Caco-2 (cell line): Measurements from ENCODE around the gene DOCK2. TPM values are rescaled to one million over a fixed set of nuclear protein-coding genes. Genes with fewer than 3 reads are reported as not detected.

Source experiments
- BruUV-seq: library from RNA; stranded (reverse); fragments of 400-500 nt; replicated peaks from 2 replicates; lab custom pipeline; 2021; lab: Mats Ljungman, UMichigan
- CTCF ChIA-PET: fragments of 300-600 bp; sonication (Branson Sonifier 250); formaldehyde crosslinking; loops from one replicate; lab custom pipeline; 2022; ENCODE audit warnings: antibody characterized with exemption; lab: Charles Lee
- POLR2A ChIA-PET: fragments of 300-600 bp; sonication (Branson Sonifier 250); formaldehyde crosslinking; loops from one replicate; lab custom pipeline; 2022; ENCODE audit warnings: antibody characterized with exemption; lab: Charles Lee
- DNase-seq, 2 experiments: peaks; one replicate each; pipeline versions ENCODE4 v3.0.0 to v3.0.0-alpha.2; 2020 to 2022
- H3K27me3 ChIP-seq: replicated peaks from 2 replicates; pipeline ENCODE4 v1.6.0; 2011; ENCODE audit warnings: low read length; ENCODE audit not compliant: control insufficient read depth, insufficient read depth
- H3K36me3 ChIP-seq: 2 replicates; pipeline ENCODE4 v1.5.1; 2011; ENCODE audit warnings: low read length; ENCODE audit not compliant: control insufficient read depth, insufficient read depth
- H3K4me1 ChIP-seq: fragments of 250-450 bp; sonication (Bioruptor Pico); 2 replicates; pipeline ENCODE4 v1.5.1; 2020; ENCODE audit warnings: mild to moderate bottlenecking
- H3K4me3 ChIP-seq: 2 replicates; pipeline ENCODE4 v1.5.1; 2011; ENCODE audit warnings: low read depth, mild to moderate bottlenecking, control low read depth, low read length
- H3K9me3 ChIP-seq: fragments of 250-450 bp; sonication (Bioruptor Pico); 2 replicates; pipeline ENCODE4 v1.5.1; 2020; ENCODE audit warnings: mild to moderate bottlenecking, moderate library complexity
- H3K27ac Mint-ChIP-seq: one replicate; pipeline ENCODE4 v1.8.0; 2022; ENCODE audit warnings: mixed read lengths; ENCODE audit not compliant: unreplicated experiment
- H3K27me3 Mint-ChIP-seq: one replicate; pipeline ENCODE4 v1.8.0; 2022; ENCODE audit warnings: mixed read lengths; ENCODE audit not compliant: insufficient read depth, unreplicated experiment
- H3K36me3 Mint-ChIP-seq: one replicate; pipeline ENCODE4 v1.8.0; 2022; ENCODE audit warnings: mild to moderate bottlenecking, mixed read lengths; ENCODE audit not compliant: insufficient read depth, unreplicated experiment
- H3K4me1 Mint-ChIP-seq: one replicate; pipeline ENCODE4 v1.8.0; 2022; ENCODE audit warnings: low read depth, mixed read lengths; ENCODE audit not compliant: unreplicated experiment
- H3K4me3 Mint-ChIP-seq: one replicate; pipeline ENCODE4 v1.8.0; 2022; ENCODE audit warnings: mild to moderate bottlenecking, moderate library complexity, mixed read lengths; ENCODE audit not compliant: unreplicated experiment
- H3K9me3 Mint-ChIP-seq: one replicate; pipeline ENCODE4 v1.8.0; 2022; ENCODE audit warnings: mixed read lengths; ENCODE audit not compliant: unreplicated experiment
- intact Hi-C: fragments of 100-400 bp; cut with micrococcal nuclease; formaldehyde crosslinking; loops from one replicate; pipeline ENCODE4 v1.10.0; 2022; ENCODE audit not compliant: unreplicated experiment
- total RNA-seq: library from RNA; stranded (reverse); gene quantifications from 2 replicates; pipeline ENCODE4 v1.2.3, GENCODE V29; 2022
- TF ChIP-seq, protein P1 (sequence below), 2 experiments: fragments of 200-600 bp in 1 of 2; IDR thresholded peaks; 1 replicate in 1 of 2; 2 replicates in 1 of 2; pipeline versions ENCODE4 v1.5.1 to v1.8.0; 2011 to 2022; ENCODE audit warnings: antibody characterized with exemption in 1 of 2, control low read depth in 1 of 2, inconsistent platforms in 1 of 2, low read depth in 1 of 2, low read length in 1 of 2, mild to moderate bottlenecking in 1 of 2, moderate library complexity in 1 of 2; ENCODE audit not compliant: insufficient read depth in 1 of 2, severe bottlenecking in 1 of 2, unreplicated experiment in 1 of 2

DOCK2 gene
- total RNA-seq, 1 experiment from 2014 or later: 0.09 TPM

DNA sequence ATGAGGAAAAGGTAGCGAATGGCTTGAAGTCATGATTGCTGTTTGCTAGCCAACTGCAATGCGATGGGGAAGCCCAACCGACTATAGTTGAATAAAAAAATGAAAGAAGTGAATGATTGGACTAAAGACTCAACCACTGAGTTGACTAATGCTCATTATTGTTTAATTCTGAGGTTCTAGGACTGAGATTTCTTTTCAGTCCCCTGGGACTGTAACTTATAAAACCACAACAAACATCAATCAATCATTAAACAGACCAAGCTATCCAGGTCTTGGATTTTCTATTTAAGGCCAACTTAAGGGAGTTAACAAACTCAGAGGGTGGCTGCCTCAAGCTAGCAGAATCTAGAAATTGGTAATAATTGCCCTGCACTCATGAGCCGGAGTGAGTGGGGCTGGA, 154.2 kb downstream of the DOCK2 start:
- no peak for DNase-seq
- no peaks in the 10 kb centered on the region for H3K27me3 ChIP-seq
- H3K4me3 ChIP-seq: no peak overlapping the region
- intact Hi-C loops: no loop called here
- Mint-ChIP-seq H3K36me3 (no peaks in the 10 kb centered on the region), H3K27ac (no peak overlapping the region), H3K27me3 (no peaks in the 10 kb centered on the region), H3K4me1 (peaks cover 41% of the 10 kb centered on the region), H3K4me3 (no peak overlapping the region), H3K9me3 (peaks cover 22% of the 10 kb centered on the region)
- peaks cover 49% of the 10 kb centered on the region for H3K4me1 ChIP-seq
- no peaks in the 10 kb centered on the region for H3K9me3 ChIP-seq
- TF ChIP-seq, protein P1, sequence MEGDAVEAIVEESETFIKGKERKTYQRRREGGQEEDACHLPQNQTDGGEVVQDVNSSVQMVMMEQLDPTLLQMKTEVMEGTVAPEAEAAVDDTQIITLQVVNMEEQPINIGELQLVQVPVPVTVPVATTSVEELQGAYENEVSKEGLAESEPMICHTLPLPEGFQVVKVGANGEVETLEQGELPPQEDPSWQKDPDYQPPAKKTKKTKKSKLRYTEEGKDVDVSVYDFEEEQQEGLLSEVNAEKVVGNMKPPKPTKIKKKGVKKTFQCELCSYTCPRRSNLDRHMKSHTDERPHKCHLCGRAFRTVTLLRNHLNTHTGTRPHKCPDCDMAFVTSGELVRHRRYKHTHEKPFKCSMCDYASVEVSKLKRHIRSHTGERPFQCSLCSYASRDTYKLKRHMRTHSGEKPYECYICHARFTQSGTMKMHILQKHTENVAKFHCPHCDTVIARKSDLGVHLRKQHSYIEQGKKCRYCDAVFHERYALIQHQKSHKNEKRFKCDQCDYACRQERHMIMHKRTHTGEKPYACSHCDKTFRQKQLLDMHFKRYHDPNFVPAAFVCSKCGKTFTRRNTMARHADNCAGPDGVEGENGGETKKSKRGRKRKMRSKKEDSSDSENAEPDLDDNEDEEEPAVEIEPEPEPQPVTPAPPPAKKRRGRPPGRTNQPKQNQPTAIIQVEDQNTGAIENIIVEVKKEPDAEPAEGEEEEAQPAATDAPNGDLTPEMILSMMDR (IDR thresholded peaks at IDR 0.05; ENCODE audit: insufficient read depth in 1 of 2, low read depth in 1 of 2, low read length in 1 of 2, severe bottlenecking in 1 of 2, unreplicated experiment in 1 of 2): no peak
- BruUV-seq: no TSS peak
- no peaks in the 10 kb centered on the region for H3K36me3 ChIP-seq
- ChIA-PET CTCF (no interaction called here), POLR2A (no interaction called here)

DNA sequence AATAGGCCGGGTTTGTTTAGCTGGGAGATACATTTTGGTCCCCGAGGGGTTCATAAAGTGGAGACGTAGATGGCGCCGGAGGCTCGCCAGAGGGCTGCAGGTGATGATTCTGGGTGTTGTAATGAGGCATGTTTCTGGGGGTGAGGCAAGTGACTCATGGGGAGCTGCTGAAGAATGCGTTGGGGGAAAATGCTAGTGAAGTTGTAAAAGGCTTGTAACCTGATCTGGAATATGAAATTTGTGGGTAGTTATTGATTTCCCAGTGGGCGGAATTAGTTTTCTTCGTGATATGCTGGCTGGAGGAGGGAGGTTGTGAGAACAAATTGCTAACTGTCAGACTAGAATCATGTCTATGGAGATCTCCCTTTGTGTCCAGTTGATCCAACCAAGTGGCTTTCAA, 158.3 kb downstream of the DOCK2 start:
- no peak overlapping the region for H3K4me3 ChIP-seq
- BruUV-seq: no TSS peak
- H3K27me3 ChIP-seq: no peaks in the 10 kb centered on the region
- Mint-ChIP-seq H3K4me1 (peaks cover 41% of the 10 kb centered on the region), H3K27ac (no peak overlapping the region), H3K27me3 (no peaks in the 10 kb centered on the region), H3K9me3 (peaks cover 6% of the 10 kb centered on the region), H3K36me3 (no peaks in the 10 kb centered on the region), H3K4me3 (no peak overlapping the region)
- TF ChIP-seq, protein P1 (IDR thresholded peaks at IDR 0.05; ENCODE audit: insufficient read depth in 1 of 2, low read depth in 1 of 2, low read length in 1 of 2, severe bottlenecking in 1 of 2, unreplicated experiment in 1 of 2): no peak
- intact Hi-C loops: no loop called here
- H3K36me3 ChIP-seq: no peaks in the 10 kb centered on the region
- CTCF ChIA-PET: interaction anchor here (0.6 kb wide), 1 partner anchor 67 kb away, joined by 3 read pairs; no protein-coding TSS in a partner anchor
- DNase-seq: no peak
- H3K9me3 ChIP-seq: no peaks in the 10 kb centered on the region
- POLR2A ChIA-PET: no interaction called here
- peaks cover 45% of the 10 kb centered on the region for H3K4me1 ChIP-seq

DNA sequence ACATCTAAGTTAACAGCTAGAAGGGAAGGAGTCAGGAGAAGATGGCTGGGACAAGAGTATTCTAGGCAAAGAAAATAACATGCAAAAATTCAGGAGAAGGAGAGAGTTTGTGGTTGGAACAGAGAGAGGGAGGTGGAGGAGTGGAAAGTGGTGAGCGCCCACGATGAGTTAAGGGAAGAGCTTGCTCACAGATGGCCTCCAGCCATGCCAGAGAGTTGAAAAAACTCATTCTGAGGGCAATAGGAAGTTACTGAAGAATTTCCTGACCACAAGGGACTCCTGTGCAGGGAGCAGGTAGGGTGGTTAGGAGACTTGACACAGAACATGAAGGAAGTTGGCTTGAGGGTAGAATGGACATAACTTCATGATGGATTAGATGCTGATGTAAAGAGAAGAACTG, 159.7 kb downstream of the DOCK2 start:
- Histone ChIP-seq H3K9me3 (no peaks in the 10 kb centered on the region), H3K27me3 (no peaks in the 10 kb centered on the region), H3K4me3 (no peak overlapping the region), H3K4me1 (peaks cover 36% of the 10 kb centered on the region), H3K36me3 (no peaks in the 10 kb centered on the region)
- TF ChIP-seq, protein P1 (IDR thresholded peaks at IDR 0.05; ENCODE audit: insufficient read depth in 1 of 2, low read depth in 1 of 2, low read length in 1 of 2, severe bottlenecking in 1 of 2, unreplicated experiment in 1 of 2): no peak
- POLR2A ChIA-PET: no interaction called here
- Mint-ChIP-seq H3K36me3 (no peaks in the 10 kb centered on the region), H3K27me3 (no peaks in the 10 kb centered on the region), H3K4me3 (no peak overlapping the region), H3K27ac (no peak overlapping the region), H3K4me1 (peaks cover 38% of the 10 kb centered on the region), H3K9me3 (peaks cover 6% of the 10 kb centered on the region)
- DNase-seq: no peak
- BruUV-seq: no TSS peak
- CTCF ChIA-PET: no interaction called here
- intact Hi-C loops: no loop called here
